Hair follicular keratinocyte (primary cell): ENCODE data around the gene NSMF. TPM values are rescaled to one million over a fixed set of nuclear protein-coding genes. Genes with fewer than 3 reads are reported as not detected.

Experiments
- total RNA-seq: library from RNA; depleted of rRNA; stranded (reverse); fragments of >200 nt; gene quantifications from 2 replicates; pipeline ENCODE4 v1.2.3, GENCODE V29; 2015

The NSMF gene
- 48.9 and 50.7 TPM in 2 replicates for total RNA-seq

DNA sequence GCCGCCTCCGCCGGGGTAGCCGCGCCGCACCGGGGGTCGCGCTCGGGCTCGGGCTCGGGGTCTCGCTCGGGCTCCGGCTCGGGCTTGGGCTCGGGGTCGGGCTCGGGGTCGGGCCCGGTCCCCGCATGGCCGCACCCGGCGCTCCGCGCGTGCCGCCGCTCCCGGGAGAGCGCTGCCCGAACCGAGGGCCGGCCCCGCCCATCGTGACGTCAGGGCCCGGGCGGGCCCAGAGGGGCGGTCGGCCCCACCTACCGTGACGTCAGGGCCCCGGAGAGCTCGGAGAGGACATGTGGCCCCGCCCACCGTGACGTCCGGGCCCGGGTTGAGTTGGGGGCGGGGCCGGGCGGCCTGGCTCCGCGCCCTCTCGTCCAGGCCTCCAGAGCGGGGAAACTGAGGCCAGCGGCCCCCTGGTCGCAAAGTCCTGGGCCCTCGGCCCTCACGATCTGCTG lies at the start of gene NSMF:
NSMF (minus strand) TSS at position 183 of the 449 bp plus-strand sequence. CDS start 232 bp downstream, outside the sequence.

DNA sequence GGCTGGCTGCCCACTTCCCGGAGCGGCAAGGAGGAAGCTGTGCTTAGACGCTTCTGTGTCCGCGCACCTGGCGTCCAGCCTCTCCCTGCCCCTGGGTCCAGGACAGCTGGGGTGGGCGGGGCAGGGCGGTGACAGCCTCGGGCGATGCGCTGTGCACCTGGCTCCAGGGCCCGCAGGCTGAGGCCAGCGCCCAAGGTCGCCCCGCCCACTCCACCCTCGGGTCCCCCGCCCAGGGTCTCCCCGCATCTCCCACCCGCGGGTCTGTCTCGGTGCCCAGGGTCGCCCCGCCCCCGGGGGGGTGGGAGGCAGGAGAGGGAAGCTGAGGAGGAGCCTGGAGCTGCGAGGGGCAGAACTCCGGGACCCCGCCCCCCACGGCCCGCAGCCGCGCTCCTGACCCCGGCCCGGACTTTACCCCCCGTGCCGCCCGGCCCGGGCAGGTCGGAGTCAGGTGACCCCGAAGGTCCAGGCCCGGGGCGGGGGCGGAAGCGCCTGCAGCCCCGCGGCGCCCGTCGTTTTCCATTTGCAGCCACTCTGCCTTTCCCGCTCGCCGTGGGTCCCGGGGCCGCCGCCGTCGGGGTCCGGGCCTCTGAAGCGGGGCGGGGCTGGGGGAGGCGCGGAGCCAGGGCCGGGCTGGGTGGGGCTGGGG lies 17.7 kb downstream of the NSMF start, which contains the start of gene ENTPD8:
ENTPD8 (minus strand) TSS at position 69 of the 646 bp plus-strand sequence. CDS start 3,072 bp downstream, outside the sequence.

DNA sequence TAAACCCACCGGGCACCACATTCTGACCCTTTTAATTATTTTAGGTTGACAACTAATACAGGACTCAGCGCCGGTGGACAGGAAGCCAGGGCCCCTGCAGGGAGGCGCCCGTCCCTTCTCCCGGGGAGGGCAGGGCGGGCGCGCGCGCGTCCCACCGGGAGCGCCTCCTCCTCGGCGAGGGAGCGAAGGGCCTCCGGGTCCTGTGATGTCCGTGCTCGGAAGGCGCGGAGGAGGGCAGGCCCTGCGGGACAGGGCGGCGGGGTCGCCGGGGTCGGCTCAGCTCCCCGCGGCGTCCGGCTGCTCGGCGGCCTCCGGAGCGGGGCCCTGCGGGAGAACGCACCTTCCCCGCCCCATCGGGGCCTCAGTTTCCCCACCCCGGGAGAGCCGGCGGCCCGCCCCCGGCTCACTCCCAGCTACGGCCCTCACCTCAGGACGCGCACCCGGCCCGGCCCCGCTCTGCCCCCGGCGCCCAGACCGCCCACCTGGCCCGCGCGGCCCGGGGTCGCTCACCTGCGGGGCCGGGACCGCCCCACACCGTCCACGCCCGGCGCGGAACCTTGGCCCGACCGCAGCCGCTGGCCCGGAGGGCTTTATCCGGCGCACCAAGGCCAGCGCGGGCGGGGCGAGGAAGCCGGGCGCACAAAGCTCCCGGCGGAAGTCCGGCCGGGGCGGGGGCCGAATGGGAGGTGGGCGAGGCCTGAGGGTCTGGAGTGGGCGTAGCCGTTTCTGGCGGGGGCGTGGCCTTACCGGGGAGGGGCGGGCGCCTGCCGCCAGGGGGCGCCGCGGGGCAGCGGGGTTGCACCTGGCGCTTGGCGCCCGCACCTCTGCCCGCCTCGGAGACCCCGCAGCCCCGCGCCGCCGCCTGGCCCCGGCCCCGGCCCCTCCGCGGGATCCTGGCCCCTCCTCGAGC lies 36.3 kb downstream of the NSMF start, which contains the start of the genes EXD3 and NOXA1:
EXD3 (minus strand) TSS at position 559 of the 910 bp plus-strand sequence. CDS start 27,805 bp downstream, outside the sequence.
NOXA1 (plus strand) TSS at position 790 of the 910 bp plus-strand sequence. CDS start 137 bp downstream, outside the sequence.

Other genes starting within 250 kb of the NSMF start
- 0.23 TPM in 1 of 2 replicates, not detected in the other for gene RNF208, start 237.1 kb downstream of the NSMF start, total RNA-seq
- 0.70 and 1.4 TPM in 2 replicates for gene CYSRT1, start 234.2 kb downstream of the NSMF start, total RNA-seq
- 0.15 TPM in 1 of 2 replicates, not detected in the other for gene RNF224, start 231.8 kb downstream of the NSMF start, total RNA-seq
- not detected in 2 replicates for gene SLC34A3, start 228.4 kb downstream of the NSMF start, total RNA-seq
- 439 and 1,151 TPM in 2 replicates for gene TUBB4B, start 218.0 kb downstream of the NSMF start, total RNA-seq
- gene STPG3, start 208.0 kb downstream of the NSMF start, total RNA-seq = not detected in 2 replicates
- 45.1 and 51.7 TPM in 2 replicates for gene NELFB, start 204.0 kb downstream of the NSMF start, total RNA-seq
- gene TOR4A, start 181.6 kb downstream of the NSMF start, total RNA-seq = 17.8 and 24.2 TPM in 2 replicates
- gene NRARP, start 157.1 kb downstream of the NSMF start, total RNA-seq = 1.1 and 2.2 TPM in 2 replicates
- gene EXD3, start 36.2 kb downstream of the NSMF start, total RNA-seq = 4.6 and 8.9 TPM in 2 replicates
- gene NOXA1, start 35.9 kb downstream of the NSMF start, total RNA-seq = 0.31 TPM in 1 of 2 replicates, not detected in the other
- not detected in 2 replicates for gene ENTPD8, start 18.0 kb downstream of the NSMF start, total RNA-seq
- gene PNPLA7, start 91.1 kb upstream of the NSMF start, total RNA-seq = 0.11 and 0.31 TPM in 2 replicates
- 107 and 108 TPM in 2 replicates for gene MRPL41, start 92.5 kb upstream of the NSMF start, total RNA-seq
- gene DPH7, start 119.6 kb upstream of the NSMF start, total RNA-seq = 28.7 and 37.0 TPM in 2 replicates
- gene ZMYND19, start 131.2 kb upstream of the NSMF start, total RNA-seq = 24.8 and 42.8 TPM in 2 replicates
- 120 and 143 TPM in 2 replicates for gene ARRDC1, start 146.4 kb upstream of the NSMF start, total RNA-seq
- gene EHMT1, start 159.7 kb upstream of the NSMF start, total RNA-seq = 42.6 and 44.9 TPM in 2 replicates